Gastroesophageal sphincter (tissue), 3 donors: Measurements from ENCODE around the gene LMF1.

Experiments
- POLR2A ChIP-seq, 2 donors: fragments of 450-650 bp; IDR thresholded peaks; one replicate each; pipeline ENCODE4 v1.6.1; 2017; ENCODE audit warnings: antibody characterized with exemption in 2 of 2, mild to moderate bottlenecking in 2 of 2, moderate library complexity in 1 of 2
- TF ChIP-seq, protein P1 (sequence below), 4 experiments: fragments of 200-600 bp in 2 of 4; fragments of 450-650 bp in 2 of 4; sonication (generic) in 1 of 4; IDR thresholded peaks; one replicate each; pipeline ENCODE4 v1.5.1; 2017 to 2019; ENCODE audit warnings: antibody characterized with exemption in 4 of 4, mild to moderate bottlenecking in 2 of 4, moderate library complexity in 2 of 4

DNA sequence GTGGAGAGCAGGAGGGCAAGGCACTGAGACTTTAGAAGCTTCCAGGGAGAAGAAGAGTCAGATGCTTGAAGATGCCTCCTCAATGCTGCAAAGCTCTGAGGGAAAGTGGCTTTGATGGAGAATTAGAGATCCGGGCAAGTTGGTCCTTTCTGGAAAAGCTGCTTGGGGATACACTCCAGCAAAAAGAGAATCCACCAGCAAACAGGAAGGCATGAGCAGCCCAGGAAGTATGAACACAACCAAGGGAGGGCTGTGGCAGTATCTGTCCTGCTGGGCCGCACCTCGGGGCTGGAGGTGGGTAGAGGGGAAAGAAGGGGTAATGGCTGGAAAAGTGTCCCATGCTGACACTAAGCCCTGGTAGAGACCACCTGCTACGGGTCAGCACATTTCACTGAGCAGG is 5.3 kb downstream of the LMF1 start:
- TF ChIP-seq, protein P1, sequence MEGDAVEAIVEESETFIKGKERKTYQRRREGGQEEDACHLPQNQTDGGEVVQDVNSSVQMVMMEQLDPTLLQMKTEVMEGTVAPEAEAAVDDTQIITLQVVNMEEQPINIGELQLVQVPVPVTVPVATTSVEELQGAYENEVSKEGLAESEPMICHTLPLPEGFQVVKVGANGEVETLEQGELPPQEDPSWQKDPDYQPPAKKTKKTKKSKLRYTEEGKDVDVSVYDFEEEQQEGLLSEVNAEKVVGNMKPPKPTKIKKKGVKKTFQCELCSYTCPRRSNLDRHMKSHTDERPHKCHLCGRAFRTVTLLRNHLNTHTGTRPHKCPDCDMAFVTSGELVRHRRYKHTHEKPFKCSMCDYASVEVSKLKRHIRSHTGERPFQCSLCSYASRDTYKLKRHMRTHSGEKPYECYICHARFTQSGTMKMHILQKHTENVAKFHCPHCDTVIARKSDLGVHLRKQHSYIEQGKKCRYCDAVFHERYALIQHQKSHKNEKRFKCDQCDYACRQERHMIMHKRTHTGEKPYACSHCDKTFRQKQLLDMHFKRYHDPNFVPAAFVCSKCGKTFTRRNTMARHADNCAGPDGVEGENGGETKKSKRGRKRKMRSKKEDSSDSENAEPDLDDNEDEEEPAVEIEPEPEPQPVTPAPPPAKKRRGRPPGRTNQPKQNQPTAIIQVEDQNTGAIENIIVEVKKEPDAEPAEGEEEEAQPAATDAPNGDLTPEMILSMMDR (IDR thresholded peaks at IDR 0.05): no peak
- no peak for TF ChIP-seq POLR2A (IDR thresholded peaks at IDR 0.05)
